ENCODE data around the gene PNPLA7. TPM values are rescaled to one million over a fixed set of nuclear protein-coding genes. Genes with fewer than 3 reads are reported as not detected.
"Not testable (repeated sequence)": the region's sequence is repeated elsewhere in the genome, so short reads cannot be mapped to it uniquely, and the experiment has no call there.

PNPLA7 gene
- polyA plus RNA-seq, 1 of the 3 experiments (the other 2 are of a cell fraction), result 0.99 TPM

DNA sequence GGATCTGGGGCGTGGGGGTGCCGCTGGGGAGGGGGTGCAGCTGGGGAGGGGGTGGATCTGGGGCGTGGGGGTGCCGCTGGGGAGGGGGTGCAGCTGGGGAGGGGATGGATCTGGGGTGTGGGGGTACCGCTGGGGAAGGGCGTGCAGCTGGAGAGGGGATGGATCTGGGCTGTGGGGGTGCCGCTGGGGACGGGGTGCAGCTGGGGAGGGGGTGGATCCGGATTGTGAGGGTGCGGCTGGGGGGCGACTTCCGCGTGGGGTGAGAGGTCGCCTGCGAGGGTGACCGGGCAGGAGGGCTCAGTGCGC is 709 bp upstream of the PNPLA7 start:
- WGBS (ENCODE audit: low lambda C conversion rate), result 2% methylated on average over 11 of the region's 17 CpGs
- Histone ChIP-seq H3K79me2 (ENCODE audit: insufficient read depth) (peaks cover 21% of the 10 kb centered on the region; the same call in 1 of the 2 replicates), H3K4me3 (ENCODE audit: low read depth in 2 of 2, low read length in 1 of 2) (peak overlapping the region; percentile 62 to 63), H2AFZ (ENCODE audit: low read depth) (0 out of 2 replicates have a peak overlapping the region, but pooled peaks have one; percentile 63), H3F3A (replicated peaks; ENCODE audit: insufficient read depth) (peaks cover 12% of the 10 kb centered on the region), H3K36me3 (replicated peaks in 1 of 2; ENCODE audit: control insufficient read depth in 1 of 2, insufficient read depth in 2 of 2, low read length in 1 of 2) (peaks cover 10 to 14% of the 10 kb centered on the region in 2 experiments), H3K27ac (ENCODE audit: low read depth in 2 of 2, low read length in 1 of 2) (peak overlapping the region in 1 of 2 experiments; percentile 72; a peak in 2 of 4 replicates), H3K4me1 (ENCODE audit: control insufficient read depth in 1 of 2, insufficient read depth in 2 of 2, low read depth in 1 of 2, low read length in 1 of 2) (peaks cover 5 to 12% of the 10 kb centered on the region in 2 experiments; a peak in 1 of 4 replicates), H3K9ac (peak overlapping the region; percentile 69), H3K4me2 (peak overlapping the region; percentile 90)
- not testable (repeated sequence) for H3K9me2 ChIP-seq; H3K27me3 ChIP-seq (ENCODE audit: insufficient read depth); H3K9me3 ChIP-seq; H4K20me1 ChIP-seq (ENCODE audit: insufficient read depth); DNase-seq
- CTCF ChIA-PET, result interaction anchor here (1.0 to 2.0 kb wide), 4 partner anchors 13 to 256 kb away, joined by 3 to 9 read pairs (median 3); no protein-coding TSS in a partner anchor
- POLR2A ChIA-PET, result interaction anchor here (0.6 to 0.9 kb wide), 2 partner anchors 9 to 16 kb away, joined by 3 read pairs; no protein-coding TSS in a partner anchor

DNA sequence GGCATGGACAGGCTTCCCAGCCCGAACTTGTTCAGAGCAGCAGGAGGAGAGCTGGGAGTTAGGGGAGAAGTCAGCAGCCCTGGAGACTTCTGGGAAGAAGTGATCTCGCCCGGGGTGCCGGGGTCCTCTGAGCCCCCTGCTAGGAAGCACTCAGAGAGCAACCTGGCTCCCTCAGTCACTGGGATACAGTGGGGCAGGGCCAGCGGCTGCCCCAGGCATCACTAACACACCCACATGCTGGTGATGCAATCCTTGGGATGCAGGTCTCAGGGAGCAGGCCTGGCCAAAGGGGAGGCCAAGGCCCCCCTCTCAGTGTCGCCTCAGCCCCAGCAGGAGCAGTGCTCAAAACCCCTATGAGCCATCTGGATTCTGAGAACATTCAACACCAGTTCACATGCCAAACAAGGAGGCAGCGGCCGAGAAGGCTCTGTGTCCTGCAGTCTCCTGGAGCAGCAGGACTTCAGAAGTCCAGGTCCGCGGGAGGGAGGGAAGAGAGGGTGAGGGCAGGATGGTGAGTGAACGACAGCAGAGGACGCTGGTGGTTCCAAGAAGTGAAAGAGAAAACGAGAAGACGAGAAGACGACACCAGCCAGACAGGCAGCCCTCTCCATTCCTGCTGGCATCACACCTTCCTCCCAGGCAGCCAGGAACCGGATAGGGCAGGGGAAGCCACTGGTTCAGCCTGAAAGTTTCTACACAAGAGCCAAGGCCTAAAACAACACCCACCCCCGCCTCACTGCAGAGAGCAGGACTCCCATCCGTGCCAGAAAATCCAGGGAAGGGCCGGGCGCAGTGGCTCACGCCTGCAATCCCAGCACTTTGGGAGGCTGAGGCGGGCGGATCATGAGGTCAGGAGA is 2.3 kb downstream of the PNPLA7 start:
- Histone ChIP-seq H3F3A (replicated peaks; ENCODE audit: insufficient read depth) (peaks cover 4% of the 10 kb centered on the region), H3K9me3 (no peaks in the 10 kb centered on the region), H3K9me2 (no peaks in the 10 kb centered on the region), H3K27ac (ENCODE audit: low read depth in 2 of 2, low read length in 1 of 2) (no peak overlapping the region), H4K20me1 (ENCODE audit: insufficient read depth) (no peaks in the 10 kb centered on the region), H3K27me3 (ENCODE audit: insufficient read depth) (no peaks in the 10 kb centered on the region), H3K36me3 (replicated peaks in 1 of 2; ENCODE audit: control insufficient read depth in 1 of 2, insufficient read depth in 2 of 2, low read length in 1 of 2) (no peaks in the 10 kb centered on the region), H3K79me2 (ENCODE audit: insufficient read depth) (peaks cover 12% of the 10 kb centered on the region; the same call in 1 of the 2 replicates), H3K4me3 (ENCODE audit: low read depth in 2 of 2, low read length in 1 of 2) (no peak overlapping the region), H3K9ac (no peak overlapping the region), H2AFZ (ENCODE audit: low read depth) (no peak overlapping the region), H3K4me1 (ENCODE audit: control insufficient read depth in 1 of 2, insufficient read depth in 2 of 2, low read depth in 1 of 2, low read length in 1 of 2) (peaks cover 5 to 12% of the 10 kb centered on the region in 2 experiments; a peak in 1 of 4 replicates), H3K4me2 (no peak overlapping the region)
- DNase-seq, result no peak
- CTCF ChIA-PET, result interaction anchor here (1.0 kb wide), 1 partner anchor 13 kb away, joined by 3 read pairs; no protein-coding TSS in a partner anchor
- POLR2A ChIA-PET, result no interaction called here
- 83% methylated on average over 11 of the region's 23 CpGs for WGBS (ENCODE audit: low lambda C conversion rate)
- TF ChIP-seq, protein P1, sequence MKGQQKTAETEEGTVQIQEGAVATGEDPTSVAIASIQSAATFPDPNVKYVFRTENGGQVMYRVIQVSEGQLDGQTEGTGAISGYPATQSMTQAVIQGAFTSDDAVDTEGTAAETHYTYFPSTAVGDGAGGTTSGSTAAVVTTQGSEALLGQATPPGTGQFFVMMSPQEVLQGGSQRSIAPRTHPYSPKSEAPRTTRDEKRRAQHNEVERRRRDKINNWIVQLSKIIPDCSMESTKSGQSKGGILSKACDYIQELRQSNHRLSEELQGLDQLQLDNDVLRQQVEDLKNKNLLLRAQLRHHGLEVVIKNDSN (IDR thresholded peaks at IDR 0.05; ENCODE audit: borderline replicate concordance, low read depth), result no peak
- TF ChIP-seq YY1 (IDR thresholded peaks at IDR 0.05; ENCODE audit: low read depth) (no peak), RFX5 (IDR thresholded peaks at IDR 0.05; ENCODE audit: low read length) (no peak), FOXJ3 (CRISPR knock-in tag; IDR thresholded peaks at IDR 0.05) (no peak), TEAD4 (IDR thresholded peaks at IDR 0.05; ENCODE audit: borderline replicate concordance, insufficient read depth) (no peak), ELF1 (IDR thresholded peaks at IDR 0.05) (no peak), RXRA (IDR thresholded peaks at IDR 0.05; ENCODE audit: borderline replicate concordance, low read depth) (no peak), JUND (IDR thresholded peaks at IDR 0.05) (no peak), GABPA (IDR thresholded peaks at IDR 0.05; ENCODE audit: low read depth) (no peak), EZH2phosphoT487 (IDR thresholded peaks at IDR 0.05; ENCODE audit: borderline replicate concordance, low read depth) (no peak), EP300 (IDR thresholded peaks at IDR 0.05; ENCODE audit: borderline replicate concordance in 1 of 2, low read depth in 1 of 2, low read length in 1 of 2) (no peak), MEF2A (IDR thresholded peaks at IDR 0.05; ENCODE audit: borderline replicate concordance, low read depth) (no peak)
- TF ChIP-seq, protein P2, sequence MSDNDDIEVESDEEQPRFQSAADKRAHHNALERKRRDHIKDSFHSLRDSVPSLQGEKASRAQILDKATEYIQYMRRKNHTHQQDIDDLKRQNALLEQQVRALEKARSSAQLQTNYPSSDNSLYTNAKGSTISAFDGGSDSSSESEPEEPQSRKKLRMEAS (IDR thresholded peaks at IDR 0.05; ENCODE audit: low read depth), result no peak
- TF ChIP-seq, protein P3, sequence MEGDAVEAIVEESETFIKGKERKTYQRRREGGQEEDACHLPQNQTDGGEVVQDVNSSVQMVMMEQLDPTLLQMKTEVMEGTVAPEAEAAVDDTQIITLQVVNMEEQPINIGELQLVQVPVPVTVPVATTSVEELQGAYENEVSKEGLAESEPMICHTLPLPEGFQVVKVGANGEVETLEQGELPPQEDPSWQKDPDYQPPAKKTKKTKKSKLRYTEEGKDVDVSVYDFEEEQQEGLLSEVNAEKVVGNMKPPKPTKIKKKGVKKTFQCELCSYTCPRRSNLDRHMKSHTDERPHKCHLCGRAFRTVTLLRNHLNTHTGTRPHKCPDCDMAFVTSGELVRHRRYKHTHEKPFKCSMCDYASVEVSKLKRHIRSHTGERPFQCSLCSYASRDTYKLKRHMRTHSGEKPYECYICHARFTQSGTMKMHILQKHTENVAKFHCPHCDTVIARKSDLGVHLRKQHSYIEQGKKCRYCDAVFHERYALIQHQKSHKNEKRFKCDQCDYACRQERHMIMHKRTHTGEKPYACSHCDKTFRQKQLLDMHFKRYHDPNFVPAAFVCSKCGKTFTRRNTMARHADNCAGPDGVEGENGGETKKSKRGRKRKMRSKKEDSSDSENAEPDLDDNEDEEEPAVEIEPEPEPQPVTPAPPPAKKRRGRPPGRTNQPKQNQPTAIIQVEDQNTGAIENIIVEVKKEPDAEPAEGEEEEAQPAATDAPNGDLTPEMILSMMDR (IDR thresholded peaks at IDR 0.05), result no peak
- TF ChIP-seq, protein P4, sequence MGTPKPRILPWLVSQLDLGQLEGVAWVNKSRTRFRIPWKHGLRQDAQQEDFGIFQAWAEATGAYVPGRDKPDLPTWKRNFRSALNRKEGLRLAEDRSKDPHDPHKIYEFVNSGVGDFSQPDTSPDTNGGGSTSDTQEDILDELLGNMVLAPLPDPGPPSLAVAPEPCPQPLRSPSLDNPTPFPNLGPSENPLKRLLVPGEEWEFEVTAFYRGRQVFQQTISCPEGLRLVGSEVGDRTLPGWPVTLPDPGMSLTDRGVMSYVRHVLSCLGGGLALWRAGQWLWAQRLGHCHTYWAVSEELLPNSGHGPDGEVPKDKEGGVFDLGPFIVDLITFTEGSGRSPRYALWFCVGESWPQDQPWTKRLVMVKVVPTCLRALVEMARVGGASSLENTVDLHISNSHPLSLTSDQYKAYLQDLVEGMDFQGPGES (IDR thresholded peaks at IDR 0.05; ENCODE audit: low read depth, low read length), result no peak
- TF ChIP-seq, protein P5, sequence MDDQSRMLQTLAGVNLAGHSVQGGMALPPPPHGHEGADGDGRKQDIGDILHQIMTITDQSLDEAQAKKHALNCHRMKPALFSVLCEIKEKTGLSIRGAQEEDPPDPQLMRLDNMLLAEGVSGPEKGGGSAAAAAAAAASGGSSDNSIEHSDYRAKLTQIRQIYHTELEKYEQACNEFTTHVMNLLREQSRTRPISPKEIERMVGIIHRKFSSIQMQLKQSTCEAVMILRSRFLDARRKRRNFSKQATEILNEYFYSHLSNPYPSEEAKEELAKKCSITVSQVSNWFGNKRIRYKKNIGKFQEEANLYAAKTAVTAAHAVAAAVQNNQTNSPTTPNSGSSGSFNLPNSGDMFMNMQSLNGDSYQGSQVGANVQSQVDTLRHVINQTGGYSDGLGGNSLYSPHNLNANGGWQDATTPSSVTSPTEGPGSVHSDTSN (IDR thresholded peaks at IDR 0.05), result no peak
- TF ChIP-seq, protein P6, sequence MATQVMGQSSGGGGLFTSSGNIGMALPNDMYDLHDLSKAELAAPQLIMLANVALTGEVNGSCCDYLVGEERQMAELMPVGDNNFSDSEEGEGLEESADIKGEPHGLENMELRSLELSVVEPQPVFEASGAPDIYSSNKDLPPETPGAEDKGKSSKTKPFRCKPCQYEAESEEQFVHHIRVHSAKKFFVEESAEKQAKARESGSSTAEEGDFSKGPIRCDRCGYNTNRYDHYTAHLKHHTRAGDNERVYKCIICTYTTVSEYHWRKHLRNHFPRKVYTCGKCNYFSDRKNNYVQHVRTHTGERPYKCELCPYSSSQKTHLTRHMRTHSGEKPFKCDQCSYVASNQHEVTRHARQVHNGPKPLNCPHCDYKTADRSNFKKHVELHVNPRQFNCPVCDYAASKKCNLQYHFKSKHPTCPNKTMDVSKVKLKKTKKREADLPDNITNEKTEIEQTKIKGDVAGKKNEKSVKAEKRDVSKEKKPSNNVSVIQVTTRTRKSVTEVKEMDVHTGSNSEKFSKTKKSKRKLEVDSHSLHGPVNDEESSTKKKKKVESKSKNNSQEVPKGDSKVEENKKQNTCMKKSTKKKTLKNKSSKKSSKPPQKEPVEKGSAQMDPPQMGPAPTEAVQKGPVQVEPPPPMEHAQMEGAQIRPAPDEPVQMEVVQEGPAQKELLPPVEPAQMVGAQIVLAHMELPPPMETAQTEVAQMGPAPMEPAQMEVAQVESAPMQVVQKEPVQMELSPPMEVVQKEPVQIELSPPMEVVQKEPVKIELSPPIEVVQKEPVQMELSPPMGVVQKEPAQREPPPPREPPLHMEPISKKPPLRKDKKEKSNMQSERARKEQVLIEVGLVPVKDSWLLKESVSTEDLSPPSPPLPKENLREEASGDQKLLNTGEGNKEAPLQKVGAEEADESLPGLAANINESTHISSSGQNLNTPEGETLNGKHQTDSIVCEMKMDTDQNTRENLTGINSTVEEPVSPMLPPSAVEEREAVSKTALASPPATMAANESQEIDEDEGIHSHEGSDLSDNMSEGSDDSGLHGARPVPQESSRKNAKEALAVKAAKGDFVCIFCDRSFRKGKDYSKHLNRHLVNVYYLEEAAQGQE (IDR thresholded peaks at IDR 0.05; ENCODE audit: low read depth, low read length), result no peak

All from SK-N-SH (cell line).